GM19372 (cell line): Measurements from ENCODE around the gene C18orf63.

Experiments used
- ATAC-seq: cut with Tn5 transposase; IDR thresholded peaks from one replicate; pipeline ENCODE4 v1.9.1; 2021; ENCODE audit warnings: mild to moderate bottlenecking, low read depth, moderate library complexity; ENCODE audit not compliant: unreplicated experiment

The C18orf63 gene

GRCh38 chr18:74370115-74370514 lies 54.5 kb downstream of the C18orf63 start:
- no peak for ATAC-seq

- no peak for ATAC-seq
These were observed 57.8 kb downstream of the C18orf63 start for GRCh38 chr18:74373428-74373827.

- ATAC-seq = no peak
These were observed 60.4 kb downstream of the C18orf63 start for GRCh38 chr18:74375999-74376398.

- no peak for ATAC-seq
These were observed 60.9 kb downstream of the C18orf63 start for GRCh38 chr18:74376523-74376922.

GRCh38 chr18:74377776-74378175 lies 62.1 kb downstream of the C18orf63 start:
- ATAC-seq = no peak

- ATAC-seq = no peak
These were observed 62.6 kb downstream of the C18orf63 start for GRCh38 chr18:74378179-74378682.

GRCh38 chr18:74380916-74381315 lies 65.3 kb downstream of the C18orf63 start:
- no peak for ATAC-seq

GRCh38 chr18:74381621-74382295 lies 66.1 kb downstream of the C18orf63 start:
- ATAC-seq = no peak

- no peak for ATAC-seq
These were observed 66.9 kb downstream of the C18orf63 start for GRCh38 chr18:74382481-74383017.

- no peak for ATAC-seq
These were observed 71.7 kb downstream of the C18orf63 start for GRCh38 chr18:74387383-74387782.

- ATAC-seq = no peak
These were observed 72.6 kb downstream of the C18orf63 start for GRCh38 chr18:74388227-74388626.

- no peak for ATAC-seq
These were observed 73.7 kb downstream of the C18orf63 start for GRCh38 chr18:74389171-74389927.

- ATAC-seq = no peak
These were observed 74.4 kb downstream of the C18orf63 start for GRCh38 chr18:74389991-74390390.

GRCh38 chr18:74390900-74391299 lies 75.3 kb downstream of the C18orf63 start:
- ATAC-seq = no peak

GRCh38 chr18:74392323-74392722 lies 76.7 kb downstream of the C18orf63 start:
- no peak for ATAC-seq

GRCh38 chr18:74395006-74395405 lies 79.4 kb downstream of the C18orf63 start:
- ATAC-seq = no peak

- no peak for ATAC-seq
These were observed 80.1 kb downstream of the C18orf63 start for GRCh38 chr18:74395648-74396154.

GRCh38 chr18:74396171-74397169 lies 80.8 kb downstream of the C18orf63 start:
- ATAC-seq = no peak

GRCh38 chr18:74397572-74397971 lies 81.9 kb downstream of the C18orf63 start:
- ATAC-seq = no peak
